ENCODE measurements around the gene ALDH1L2. TPM values are rescaled to one million over a fixed set of nuclear protein-coding genes. Genes with fewer than 3 reads are reported as not detected.

ALDH1L2 gene
- total and polyA plus RNA-seq, 9 of the 15 experiments (the other 6 are each of a cell fraction or from before 2014, with no cell fraction given): 1.1 to 9.9 (median 3.8) TPM

DNA sequence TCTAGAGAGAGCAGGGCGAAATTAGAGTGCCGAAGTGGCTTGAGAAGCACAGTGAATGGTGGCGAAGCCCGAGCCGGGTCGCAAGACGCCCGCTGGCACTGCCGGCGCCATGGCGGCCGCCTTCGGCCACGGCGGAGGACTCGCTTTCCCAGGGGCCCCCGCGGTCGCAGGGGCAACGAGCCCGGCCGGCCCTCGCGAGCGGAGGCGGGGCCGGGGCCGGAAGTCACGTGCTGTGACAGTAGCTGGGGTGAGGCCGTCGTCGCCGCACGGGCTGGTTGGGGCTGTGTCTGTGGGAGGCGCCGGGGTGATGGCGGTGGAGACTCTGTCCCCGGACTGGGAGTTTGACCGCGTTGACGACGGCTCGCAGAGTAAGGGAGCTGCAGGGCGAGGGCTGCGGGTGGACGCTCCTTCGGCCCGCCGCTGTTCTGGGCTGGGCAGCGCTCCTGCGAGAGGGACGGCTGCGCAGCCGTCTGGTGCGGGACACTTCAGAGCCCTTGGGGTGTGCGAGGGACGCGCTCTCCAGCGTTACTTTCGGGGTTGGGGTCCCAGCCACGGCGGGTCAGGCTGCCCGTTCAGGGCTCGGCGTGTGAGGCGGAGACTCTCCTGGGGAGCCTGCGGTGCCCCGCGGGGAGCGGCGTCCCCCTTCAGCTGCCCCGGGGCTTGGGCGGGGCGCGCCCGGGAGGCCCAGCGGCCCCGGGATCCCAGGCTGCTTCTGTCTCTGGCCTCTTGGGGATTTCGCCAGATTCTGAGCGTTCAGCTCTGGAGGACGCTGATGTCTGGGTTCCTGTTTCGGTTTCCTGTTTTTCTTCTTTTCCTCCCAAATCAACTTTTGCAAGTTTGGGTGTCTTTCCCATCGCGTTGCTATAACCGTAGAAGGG, 23.5 kb upstream of the ALDH1L2 start, which contains the start of gene WASHC4 (continued):
- TF ChIP-seq, protein P1, sequence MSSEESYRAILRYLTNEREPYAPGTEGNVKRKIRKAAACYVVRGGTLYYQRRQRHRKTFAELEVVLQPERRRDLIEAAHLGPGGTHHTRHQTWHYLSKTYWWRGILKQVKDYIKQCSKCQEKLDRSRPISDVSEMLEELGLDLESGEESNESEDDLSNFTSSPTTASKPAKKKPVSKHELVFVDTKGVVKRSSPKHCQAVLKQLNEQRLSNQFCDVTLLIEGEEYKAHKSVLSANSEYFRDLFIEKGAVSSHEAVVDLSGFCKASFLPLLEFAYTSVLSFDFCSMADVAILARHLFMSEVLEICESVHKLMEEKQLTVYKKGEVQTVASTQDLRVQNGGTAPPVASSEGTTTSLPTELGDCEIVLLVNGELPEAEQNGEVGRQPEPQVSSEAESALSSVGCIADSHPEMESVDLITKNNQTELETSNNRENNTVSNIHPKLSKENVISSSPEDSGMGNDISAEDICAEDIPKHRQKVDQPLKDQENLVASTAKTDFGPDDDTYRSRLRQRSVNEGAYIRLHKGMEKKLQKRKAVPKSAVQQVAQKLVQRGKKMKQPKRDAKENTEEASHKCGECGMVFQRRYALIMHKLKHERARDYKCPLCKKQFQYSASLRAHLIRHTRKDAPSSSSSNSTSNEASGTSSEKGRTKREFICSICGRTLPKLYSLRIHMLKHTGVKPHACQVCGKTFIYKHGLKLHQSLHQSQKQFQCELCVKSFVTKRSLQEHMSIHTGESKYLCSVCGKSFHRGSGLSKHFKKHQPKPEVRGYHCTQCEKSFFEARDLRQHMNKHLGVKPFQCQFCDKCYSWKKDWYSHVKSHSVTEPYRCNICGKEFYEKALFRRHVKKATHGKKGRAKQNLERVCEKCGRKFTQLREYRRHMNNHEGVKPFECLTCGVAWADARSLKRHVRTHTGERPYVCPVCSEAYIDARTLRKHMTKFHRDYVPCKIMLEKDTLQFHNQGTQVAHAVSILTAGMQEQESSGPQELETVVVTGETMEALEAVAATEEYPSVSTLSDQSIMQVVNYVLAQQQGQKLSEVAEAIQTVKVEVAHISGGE (CRISPR knock-in tag; IDR thresholded peaks at IDR 0.05): peak in 1 of 3 experiments; percentile 77; a peak in 3 of 6 replicates
- TF ChIP-seq, protein P2, sequence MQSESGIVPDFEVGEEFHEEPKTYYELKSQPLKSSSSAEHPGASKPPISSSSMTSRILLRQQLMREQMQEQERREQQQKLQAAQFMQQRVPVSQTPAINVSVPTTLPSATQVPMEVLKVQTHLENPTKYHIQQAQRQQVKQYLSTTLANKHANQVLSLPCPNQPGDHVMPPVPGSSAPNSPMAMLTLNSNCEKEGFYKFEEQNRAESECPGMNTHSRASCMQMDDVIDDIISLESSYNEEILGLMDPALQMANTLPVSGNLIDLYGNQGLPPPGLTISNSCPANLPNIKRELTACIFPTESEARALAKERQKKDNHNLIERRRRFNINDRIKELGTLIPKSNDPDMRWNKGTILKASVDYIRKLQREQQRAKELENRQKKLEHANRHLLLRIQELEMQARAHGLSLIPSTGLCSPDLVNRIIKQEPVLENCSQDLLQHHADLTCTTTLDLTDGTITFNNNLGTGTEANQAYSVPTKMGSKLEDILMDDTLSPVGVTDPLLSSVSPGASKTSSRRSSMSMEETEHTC (IDR thresholded peaks at IDR 0.05): peak; percentile 79
- TF ChIP-seq PTTG1 (tag; IDR thresholded peaks at IDR 0.05; ENCODE audit: low read depth) (no peak), CHCHD3 (CRISPR knock-in tag; IDR thresholded peaks at IDR 0.05) (no peak), NONO (IDR thresholded peaks at IDR 0.05; ENCODE audit: low read depth in 2 of 2, low read length in 1 of 2) (peak in 1 of 2 experiments; percentile 84; a peak in 2 of 4 replicates), ATF1 (CRISPR knock-in tag; IDR thresholded peaks at IDR 0.05) (no peak), ATF1 (tag; IDR thresholded peaks at IDR 0.05) (peak; percentile 90), FOXP1 (CRISPR knock-in tag; IDR thresholded peaks at IDR 0.05) (peak; percentile 84; the same call in 1 of the 2 replicates), ZNF274 (IDR thresholded peaks at IDR 0.05; ENCODE audit: borderline replicate concordance, low read depth, low read length) (no peak), NUFIP1 (IDR thresholded peaks at IDR 0.05; ENCODE audit: partially characterized antibody) (no peak), FOXK1 (CRISPR knock-in tag; IDR thresholded peaks at IDR 0.05; ENCODE audit: borderline replicate concordance) (peak; percentile 57; the same call in 1 of the 2 replicates), RBM25 (IDR thresholded peaks at IDR 0.05; ENCODE audit: low read depth, low read length, severe bottlenecking) (peak; percentile 96)
- TF ChIP-seq, protein P3, sequence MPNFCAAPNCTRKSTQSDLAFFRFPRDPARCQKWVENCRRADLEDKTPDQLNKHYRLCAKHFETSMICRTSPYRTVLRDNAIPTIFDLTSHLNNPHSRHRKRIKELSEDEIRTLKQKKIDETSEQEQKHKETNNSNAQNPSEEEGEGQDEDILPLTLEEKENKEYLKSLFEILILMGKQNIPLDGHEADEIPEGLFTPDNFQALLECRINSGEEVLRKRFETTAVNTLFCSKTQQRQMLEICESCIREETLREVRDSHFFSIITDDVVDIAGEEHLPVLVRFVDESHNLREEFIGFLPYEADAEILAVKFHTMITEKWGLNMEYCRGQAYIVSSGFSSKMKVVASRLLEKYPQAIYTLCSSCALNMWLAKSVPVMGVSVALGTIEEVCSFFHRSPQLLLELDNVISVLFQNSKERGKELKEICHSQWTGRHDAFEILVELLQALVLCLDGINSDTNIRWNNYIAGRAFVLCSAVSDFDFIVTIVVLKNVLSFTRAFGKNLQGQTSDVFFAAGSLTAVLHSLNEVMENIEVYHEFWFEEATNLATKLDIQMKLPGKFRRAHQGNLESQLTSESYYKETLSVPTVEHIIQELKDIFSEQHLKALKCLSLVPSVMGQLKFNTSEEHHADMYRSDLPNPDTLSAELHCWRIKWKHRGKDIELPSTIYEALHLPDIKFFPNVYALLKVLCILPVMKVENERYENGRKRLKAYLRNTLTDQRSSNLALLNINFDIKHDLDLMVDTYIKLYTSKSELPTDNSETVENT (CRISPR knock-in tag; IDR thresholded peaks at IDR 0.05): peak; percentile 90
- TF ChIP-seq, protein P4, sequence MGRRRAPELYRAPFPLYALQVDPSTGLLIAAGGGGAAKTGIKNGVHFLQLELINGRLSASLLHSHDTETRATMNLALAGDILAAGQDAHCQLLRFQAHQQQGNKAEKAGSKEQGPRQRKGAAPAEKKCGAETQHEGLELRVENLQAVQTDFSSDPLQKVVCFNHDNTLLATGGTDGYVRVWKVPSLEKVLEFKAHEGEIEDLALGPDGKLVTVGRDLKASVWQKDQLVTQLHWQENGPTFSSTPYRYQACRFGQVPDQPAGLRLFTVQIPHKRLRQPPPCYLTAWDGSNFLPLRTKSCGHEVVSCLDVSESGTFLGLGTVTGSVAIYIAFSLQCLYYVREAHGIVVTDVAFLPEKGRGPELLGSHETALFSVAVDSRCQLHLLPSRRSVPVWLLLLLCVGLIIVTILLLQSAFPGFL (CRISPR knock-in tag; IDR thresholded peaks at IDR 0.05): no peak
- TF ChIP-seq, protein P5, sequence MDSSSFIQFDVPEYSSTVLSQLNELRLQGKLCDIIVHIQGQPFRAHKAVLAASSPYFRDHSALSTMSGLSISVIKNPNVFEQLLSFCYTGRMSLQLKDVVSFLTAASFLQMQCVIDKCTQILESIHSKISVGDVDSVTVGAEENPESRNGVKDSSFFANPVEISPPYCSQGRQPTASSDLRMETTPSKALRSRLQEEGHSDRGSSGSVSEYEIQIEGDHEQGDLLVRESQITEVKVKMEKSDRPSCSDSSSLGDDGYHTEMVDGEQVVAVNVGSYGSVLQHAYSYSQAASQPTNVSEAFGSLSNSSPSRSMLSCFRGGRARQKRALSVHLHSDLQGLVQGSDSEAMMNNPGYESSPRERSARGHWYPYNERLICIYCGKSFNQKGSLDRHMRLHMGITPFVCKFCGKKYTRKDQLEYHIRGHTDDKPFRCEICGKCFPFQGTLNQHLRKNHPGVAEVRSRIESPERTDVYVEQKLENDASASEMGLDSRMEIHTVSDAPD (CRISPR knock-in tag; IDR thresholded peaks at IDR 0.05): no peak
- TF ChIP-seq, protein P6, sequence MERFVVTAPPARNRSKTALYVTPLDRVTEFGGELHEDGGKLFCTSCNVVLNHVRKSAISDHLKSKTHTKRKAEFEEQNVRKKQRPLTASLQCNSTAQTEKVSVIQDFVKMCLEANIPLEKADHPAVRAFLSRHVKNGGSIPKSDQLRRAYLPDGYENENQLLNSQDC (CRISPR knock-in tag; IDR thresholded peaks at IDR 0.05): no peak

All from K562 (cell line).